Lower leg skin (tissue), 3 donors: ENCODE results near the gene CLIC1.

Experiments
- POLR2A ChIP-seq, 2 donors: fragments of 450-650 bp; IDR thresholded peaks; one replicate each; pipeline ENCODE4 v1.6.1; 2016 to 2017; ENCODE audit warnings: antibody characterized with exemption in 2 of 2, mild to moderate bottlenecking in 1 of 2, moderate library complexity in 1 of 2
- TF ChIP-seq, protein P1 (sequence below), 3 donors: fragments of 450-650 bp; IDR thresholded peaks; one replicate each; pipeline ENCODE4 v1.5.1; 2016; ENCODE audit warnings: antibody characterized with exemption in 3 of 3, mild to moderate bottlenecking in 3 of 3, moderate library complexity in 2 of 3

DNA sequence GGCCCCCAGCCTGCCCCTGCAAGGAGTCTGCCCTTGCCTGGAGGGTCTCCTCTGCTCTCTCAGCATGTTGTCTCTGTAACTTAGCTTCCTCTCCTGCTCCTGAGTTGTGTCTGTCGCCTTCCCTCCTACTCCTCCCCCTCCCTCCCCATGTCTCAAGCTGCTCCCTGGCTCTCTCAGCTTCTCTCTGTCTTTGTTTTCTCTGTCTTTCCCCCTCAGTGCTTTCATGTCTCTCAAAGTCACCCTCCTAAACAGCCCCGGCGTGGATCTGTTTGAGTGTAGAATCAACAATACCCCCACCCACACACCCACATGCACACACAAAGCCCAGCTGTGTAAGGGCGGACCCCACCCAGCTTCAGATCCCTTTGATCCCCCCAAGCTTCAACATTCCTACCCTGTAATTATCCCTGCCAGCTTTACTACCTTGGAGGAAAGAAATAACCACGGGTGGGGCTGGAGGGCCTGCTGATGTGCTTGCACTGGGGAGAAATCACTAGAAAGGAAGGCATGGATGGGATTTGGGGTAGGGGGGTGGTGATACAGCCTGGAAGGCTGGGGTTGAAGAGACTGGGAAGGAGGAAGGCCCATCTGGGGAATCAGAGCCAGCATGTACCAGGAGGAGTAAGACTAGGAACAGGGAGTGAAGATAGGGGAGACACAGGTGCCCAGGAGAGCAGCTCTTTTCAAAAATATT is 22.2 kb downstream of the CLIC1 start:
- TF ChIP-seq, protein P1, sequence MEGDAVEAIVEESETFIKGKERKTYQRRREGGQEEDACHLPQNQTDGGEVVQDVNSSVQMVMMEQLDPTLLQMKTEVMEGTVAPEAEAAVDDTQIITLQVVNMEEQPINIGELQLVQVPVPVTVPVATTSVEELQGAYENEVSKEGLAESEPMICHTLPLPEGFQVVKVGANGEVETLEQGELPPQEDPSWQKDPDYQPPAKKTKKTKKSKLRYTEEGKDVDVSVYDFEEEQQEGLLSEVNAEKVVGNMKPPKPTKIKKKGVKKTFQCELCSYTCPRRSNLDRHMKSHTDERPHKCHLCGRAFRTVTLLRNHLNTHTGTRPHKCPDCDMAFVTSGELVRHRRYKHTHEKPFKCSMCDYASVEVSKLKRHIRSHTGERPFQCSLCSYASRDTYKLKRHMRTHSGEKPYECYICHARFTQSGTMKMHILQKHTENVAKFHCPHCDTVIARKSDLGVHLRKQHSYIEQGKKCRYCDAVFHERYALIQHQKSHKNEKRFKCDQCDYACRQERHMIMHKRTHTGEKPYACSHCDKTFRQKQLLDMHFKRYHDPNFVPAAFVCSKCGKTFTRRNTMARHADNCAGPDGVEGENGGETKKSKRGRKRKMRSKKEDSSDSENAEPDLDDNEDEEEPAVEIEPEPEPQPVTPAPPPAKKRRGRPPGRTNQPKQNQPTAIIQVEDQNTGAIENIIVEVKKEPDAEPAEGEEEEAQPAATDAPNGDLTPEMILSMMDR (IDR thresholded peaks at IDR 0.05) = no peak
- no peak for TF ChIP-seq POLR2A (IDR thresholded peaks at IDR 0.05)
